ENCODE data around the gene SFRP5. TPM values are rescaled to one million over a fixed set of nuclear protein-coding genes. Genes with fewer than 3 reads are reported as not detected.

Gene SFRP5
- total RNA-seq, 1 donor from 2014 or later: 6.4 TPM

GRCh38 chr10:97788552-97789442 is 17.0 kb upstream of the SFRP5 start:
- DNase-seq (ENCODE audit: low spot score) (no peak), ATAC-seq (peak; percentile 58)

- DNase-seq (ENCODE audit: low spot score) (no peak), ATAC-seq (no peak)
Measured at GRCh38 chr10:97785731-97786130, 13.9 kb upstream of the SFRP5 start.

- ATAC-seq (no peak), DNase-seq (ENCODE audit: low spot score) (no peak)
Measured at GRCh38 chr10:97785231-97785630, 13.4 kb upstream of the SFRP5 start.

DNA sequence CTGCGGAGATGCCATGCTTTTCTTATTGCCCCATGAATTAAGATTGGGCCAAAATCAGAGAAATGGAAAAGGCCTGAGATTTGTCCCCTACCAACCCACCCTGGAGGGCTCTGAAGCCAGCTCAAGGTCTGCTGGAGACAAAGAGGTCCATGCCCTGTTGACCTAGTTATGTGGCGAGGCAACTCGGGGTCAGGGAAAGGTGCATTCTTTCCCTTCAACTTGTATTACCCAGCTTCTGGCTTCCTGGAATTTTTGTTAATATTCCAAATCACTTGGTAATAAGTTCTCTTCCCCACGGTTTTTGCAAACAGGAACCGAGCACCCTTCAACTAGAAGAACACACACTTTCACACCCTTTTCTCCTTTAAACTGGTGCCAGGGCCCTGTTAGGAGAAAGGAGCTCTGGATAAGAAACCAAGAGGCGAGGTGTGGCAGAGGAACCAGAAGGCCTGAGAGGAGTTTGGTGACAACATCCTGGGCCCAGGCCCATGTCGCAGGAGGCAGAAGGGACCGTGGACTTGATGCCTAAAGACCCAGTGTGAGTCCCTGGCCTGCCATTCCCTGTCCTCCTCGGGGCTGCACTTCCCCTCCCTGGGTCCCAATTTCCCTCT is 12.5 kb upstream of the SFRP5 start:
- no peak for DNase-seq (ENCODE audit: low spot score)

DNA sequence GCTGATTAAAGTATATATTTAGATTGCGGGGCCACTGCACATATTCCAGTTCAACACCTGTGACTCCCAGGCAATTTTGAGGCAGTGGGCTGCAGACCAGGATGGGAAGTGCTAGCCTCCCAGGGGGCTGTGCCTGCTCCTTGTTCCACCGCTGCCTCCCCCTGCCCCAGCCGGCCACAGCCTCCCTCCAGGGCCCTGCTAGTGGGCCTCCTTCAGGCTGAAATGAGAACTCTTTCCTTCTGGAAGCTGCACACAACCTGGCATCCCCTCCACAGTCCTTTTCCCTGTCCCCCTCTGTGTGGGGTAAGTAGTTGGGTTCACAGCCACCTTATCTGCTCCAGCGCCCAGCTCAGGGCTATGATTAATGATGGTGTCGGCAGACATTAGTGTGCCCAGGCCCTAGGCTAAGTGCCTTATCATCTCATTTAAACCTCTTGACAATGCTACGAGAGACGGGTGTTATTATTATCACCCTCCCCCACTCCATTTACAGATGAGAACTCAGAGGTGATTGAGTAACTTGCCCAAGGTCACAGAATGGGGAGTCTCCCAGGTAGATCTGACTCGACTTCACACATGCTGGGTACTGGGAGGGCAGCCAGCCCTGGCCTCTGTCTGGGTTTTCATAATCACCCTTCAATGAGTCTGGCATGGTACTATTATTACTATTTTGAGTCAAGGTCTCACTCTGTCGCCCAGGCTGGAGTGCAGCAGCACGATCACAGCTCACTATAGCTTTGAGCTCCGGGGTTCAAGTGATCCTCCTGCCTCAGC is 10.8 kb upstream of the SFRP5 start:
- ATAC-seq (peak; percentile 30), DNase-seq (ENCODE audit: low spot score) (no peak)

More for the DNA sequence above, 12.5 kb upstream of the SFRP5 start:
- no peak for ATAC-seq

DNA sequence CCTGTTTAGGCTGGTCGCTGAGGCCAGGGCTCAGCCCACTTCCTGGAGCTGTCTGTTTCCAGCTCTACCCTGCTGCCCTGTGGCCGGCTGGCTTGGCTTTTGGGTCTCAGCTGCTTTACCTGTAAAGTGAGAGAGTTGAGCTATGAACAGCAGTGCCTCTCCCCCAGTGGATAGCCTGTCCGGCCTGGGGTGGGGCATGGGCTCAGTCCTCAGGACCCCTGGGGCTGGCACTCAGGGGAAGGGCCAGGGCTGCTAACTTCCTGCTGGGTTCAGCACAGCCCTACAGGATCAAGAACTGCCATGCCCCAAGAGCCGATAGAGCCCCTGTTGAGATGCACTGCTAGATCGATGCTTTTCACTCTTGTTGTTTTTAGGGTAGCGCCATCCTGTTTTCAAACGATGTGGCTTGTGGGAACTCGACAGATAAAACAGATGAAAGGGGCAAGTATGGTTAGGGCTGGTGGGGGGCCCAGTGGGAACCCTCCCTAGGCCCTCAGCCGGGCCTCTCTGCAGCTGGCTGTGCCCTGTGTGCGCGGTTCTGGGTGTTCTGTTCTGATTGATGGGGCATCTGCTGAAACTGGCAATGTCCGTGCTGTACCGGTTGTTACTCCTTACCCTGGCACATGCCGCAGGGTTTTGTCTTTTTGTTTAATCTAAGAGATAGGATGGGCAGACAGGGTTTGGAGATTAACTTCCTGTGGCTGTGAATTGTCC is 10.0 kb upstream of the SFRP5 start:
- DNase-seq (ENCODE audit: low spot score) (no peak), ATAC-seq (no peak)

DNA sequence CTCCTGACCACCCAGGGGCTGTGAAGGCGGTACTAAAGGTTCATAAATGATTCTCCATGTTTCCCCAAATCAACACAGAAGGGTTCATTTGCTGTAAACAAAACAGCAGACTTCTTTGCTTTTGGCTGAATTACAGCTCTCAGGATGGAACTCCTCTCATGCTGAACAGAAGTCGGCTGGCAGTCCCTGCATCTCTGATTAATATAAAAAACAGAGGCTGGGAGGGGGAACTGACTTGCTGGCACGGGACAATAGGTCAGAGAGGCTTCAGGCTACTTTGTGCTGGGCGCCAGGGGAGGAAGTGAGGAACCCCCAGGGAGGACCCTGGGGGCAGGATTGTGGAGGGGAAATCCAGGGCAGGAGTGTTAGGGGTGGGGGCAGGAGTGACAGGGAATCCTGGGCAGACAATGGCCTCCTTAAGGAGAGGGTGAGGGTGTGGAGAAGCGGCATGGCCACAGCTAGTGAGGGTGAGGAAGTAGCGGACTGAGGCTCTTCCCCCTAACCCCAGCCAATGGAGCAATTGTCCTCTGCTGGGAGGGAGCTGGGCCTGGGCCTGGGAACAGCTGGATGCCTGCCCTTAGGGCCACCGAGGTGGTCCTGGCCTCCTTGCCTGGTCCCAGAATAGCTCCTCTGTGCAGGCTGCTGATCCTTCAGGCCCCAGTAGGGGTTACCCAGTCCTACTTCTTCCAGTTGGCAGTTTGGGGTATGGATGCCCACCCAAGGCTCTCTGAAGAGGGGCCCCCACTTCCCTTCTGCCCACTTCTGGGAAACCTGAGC is 9.2 kb upstream of the SFRP5 start:
- DNase-seq (ENCODE audit: low spot score) (no peak), ATAC-seq (peak; percentile 45)

DNA sequence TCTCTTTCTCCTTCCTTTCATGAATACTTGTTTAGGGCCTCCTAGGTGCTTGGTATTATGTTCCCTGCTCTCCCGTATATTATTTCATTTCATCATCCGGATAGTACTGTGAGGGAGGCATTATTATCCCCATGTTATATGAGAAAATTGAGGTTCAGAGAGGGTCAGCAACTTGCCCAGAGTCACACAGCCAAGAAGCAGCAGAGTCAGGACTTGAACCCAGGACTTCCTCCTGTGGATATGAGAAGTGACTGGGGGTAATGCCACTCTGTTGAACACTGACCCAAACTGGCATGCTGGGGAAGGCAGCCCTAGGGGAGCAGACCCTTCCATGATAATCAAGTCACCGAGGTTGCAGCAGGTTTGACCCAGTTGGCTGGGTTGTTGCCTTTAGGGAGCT is 8.2 kb upstream of the SFRP5 start:
- no peak for DNase-seq (ENCODE audit: low spot score)
- ATAC-seq: no peak

- DNase-seq (ENCODE audit: low spot score): no peak
Measured at GRCh38 chr10:97779492-97779891, 7.7 kb upstream of the SFRP5 start.

DNA sequence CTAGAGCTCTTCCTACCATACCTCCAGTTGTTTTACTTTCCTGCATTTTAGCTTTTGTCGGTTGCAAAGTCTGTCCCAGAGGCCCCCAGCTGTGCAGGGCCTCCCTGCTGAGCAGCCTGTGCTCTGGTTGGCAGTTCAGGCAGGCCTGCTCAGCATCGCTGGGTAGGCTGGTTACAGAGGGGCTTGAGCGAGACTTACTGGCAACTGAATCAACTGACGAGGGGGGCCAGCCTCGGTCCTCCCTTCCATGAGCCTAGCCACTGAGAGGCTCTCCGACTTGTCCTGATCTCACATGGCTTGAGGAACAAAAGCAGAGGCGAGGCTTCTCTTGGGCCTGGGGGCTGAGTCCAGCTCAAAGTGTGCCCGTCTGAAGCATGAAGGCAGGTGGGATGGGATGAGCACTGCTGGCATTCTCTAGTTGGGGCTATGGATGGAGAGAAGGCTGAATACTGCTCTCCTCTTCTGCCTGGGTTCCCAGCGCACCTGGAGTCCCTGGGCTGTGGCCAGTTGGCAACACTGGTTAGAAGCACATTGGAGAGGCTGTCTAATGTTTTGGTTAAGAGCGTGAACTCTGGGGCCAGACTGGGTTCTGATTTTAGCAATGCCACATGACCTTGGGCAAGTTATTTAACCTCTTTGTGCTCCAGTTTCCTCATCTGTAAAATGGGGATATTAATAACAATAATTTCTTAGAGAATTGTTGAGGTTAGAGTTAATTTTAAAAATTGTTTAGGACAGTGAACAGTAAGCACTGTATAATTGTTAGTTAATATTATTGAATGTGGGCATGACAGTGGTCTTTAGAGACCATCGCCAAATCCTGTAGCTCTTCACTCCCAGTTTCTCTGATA is 6.9 kb upstream of the SFRP5 start:
- no peak for DNase-seq (ENCODE audit: low spot score)
- ATAC-seq: no peak

More at GRCh38 chr10:97779492-97779891, 7.7 kb upstream of the SFRP5 start:
- no peak for ATAC-seq

GRCh38 chr10:97777143-97777542 is 5.3 kb upstream of the SFRP5 start:
- ATAC-seq (no peak), DNase-seq (ENCODE audit: low spot score) (no peak)

DNA sequence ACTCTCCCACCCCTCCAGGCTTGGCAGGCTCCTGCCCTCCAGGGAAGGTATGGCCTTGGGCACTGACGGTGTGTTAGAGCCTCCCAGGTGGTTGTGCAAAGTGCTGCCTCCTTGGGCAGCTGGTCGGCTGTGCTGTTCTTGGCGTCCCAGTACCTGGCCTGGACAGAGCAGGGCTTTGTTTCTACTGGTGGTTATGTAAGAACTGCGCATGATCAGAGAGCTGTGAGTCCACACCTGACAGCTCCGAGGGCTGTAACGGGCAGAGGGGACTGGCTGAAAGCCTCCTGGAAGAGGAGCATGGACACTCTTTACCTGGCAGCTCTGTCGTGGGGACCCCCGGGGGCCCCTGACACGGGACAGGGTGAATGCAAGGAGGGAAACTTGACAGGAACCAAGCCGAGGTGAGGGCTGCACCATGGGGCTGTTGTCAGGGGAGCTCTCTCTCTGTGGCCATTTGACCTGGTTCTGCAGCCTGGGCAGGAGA is 3.1 kb upstream of the SFRP5 start:
- DNase-seq (ENCODE audit: low spot score) (no peak), ATAC-seq (peak; percentile 69)

DNA sequence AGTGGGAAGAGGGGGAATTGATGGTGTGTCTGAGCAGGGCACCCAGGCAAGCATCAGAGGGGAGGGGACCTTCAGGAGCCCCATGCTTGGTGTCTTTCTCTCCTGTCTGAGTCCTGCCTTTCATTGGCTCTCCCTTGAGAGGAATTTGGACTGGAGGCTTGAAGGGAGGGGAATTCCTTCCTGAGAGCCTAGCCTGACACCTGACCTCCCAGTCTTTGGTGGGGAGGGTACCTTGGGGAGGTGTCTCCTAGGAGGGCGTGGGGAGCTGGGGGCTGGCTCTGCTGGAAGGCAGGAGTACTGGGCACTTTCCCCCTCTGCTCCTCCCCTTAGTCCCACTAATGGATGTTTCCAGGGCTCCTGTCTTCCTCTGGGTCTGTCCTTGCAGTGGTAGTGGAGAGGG is 1.3 kb upstream of the SFRP5 start:
- ATAC-seq: no peak
- no peak for DNase-seq (ENCODE audit: low spot score)

DNA sequence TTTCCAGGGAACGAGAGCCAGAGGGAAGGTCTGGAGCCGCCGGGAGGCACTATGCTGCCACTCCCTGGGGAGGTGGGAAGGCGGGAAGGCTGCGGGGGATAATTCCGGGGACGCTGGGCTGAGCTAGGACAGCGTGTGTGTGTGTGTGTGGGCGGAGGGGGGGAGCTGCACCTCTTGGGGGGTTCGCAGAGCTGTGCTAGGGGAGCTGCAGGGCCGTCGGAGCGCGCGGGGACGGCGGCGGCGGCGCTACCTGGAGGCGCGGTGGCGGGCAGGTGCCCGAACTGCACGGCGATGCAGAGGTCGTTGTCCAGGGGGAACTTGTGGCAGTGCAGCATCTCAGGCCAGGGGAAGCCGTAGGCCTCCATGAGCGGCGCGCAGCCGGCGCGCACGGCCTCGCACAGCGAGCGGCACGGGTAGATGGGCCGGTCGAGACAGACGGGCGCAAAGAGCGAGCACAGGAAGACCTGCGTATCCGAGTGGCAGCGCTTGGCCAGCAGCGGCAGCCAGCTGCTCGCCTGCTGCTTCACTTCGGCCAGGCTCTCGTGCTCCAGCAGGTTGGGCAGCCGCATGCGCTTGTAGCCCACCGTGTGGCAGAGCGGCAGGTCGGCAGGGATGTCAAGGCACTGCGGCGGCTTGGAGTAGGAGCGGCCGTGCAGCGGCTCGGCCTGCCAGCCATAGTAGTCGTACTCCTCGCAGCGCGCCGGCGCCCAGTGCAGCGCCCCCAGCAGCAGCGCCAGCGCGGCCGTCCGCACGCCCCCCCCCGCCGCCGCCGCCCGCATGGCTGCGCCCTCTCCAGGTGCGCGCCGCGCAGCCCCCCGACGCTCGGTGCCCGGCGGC is 526 bp downstream of the SFRP5 start:
- no peak for DNase-seq (ENCODE audit: low spot score)

GRCh38 chr10:97770255-97770654 is 1.5 kb downstream of the SFRP5 start:
- DNase-seq (ENCODE audit: low spot score) (no peak), ATAC-seq (no peak)

More for the DNA sequence above, 526 bp downstream of the SFRP5 start:
- ATAC-seq: peak; percentile 15

DNA sequence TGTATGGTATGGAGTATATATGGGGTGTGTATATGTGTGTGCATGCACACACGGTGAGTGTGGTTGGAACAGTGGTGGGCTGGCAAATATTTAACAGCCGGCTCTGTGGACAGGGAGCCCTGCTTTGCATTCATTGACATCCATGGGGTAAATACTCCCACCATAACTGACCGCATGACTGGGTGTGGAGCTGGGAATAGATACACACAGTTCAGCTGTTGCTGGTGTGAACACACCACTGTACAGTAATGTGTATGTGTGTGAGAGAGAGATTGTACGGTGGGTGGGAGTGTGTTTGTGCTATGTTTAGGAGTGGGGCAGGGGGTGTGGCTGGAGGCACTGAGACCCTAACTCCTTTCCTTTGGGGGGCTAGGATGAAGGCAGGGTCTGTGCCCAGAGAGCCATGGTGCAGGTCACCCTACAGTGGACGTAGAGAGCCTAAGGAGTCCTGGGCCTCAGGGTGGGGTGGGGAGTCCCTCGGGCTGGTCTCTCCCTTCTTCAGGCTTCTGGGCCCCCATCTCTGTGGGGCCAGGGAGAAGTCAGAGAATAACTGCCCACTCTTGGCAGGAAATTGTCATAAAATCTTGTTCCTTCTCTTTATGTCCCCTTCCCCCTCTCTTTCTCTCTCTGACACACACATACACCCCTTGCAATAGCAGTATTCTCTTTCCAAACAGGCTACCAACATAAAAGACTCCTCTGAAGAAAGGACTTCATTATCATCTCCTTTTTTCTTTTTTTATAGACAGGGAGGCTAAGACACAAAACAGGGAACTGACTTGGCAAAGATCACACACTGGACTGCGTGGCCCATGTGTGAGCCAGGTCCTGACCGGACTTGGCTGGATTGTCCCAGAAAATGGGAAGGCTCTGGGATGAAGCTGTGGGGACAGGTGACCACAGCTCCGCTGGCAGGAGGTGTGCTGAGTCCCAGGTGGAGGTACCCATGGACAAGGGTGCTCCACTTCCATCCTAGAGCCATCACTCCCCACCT is 3.2 kb downstream of the SFRP5 start:
- ATAC-seq (no peak), DNase-seq (ENCODE audit: low spot score) (no peak)

Measured in left lobe of liver (tissue), 2 donors.